Sigmoid colon (tissue), 7 donors: Measurements from ENCODE around the gene DRAXIN. TPM values are rescaled to one million over a fixed set of nuclear protein-coding genes. Genes with fewer than 3 reads are reported as not detected.
A peak's percentile ranks its signal among the peaks of the same experiment; 100 is the strongest.
"Not testable (repeated sequence)": the region's sequence is repeated elsewhere in the genome, so short reads cannot be mapped to it uniquely, and the experiment has no call there.

Experiments
- DNase-seq: peaks from one replicate; pipeline ENCODE4 v3.0.0-alpha.2; 2019
- H3K27ac ChIP-seq, 4 donors: fragments of 200-600 bp; sonication (generic); one replicate each; pipeline ENCODE4 v1.5.1; 2016 to 2019; ENCODE audit warnings: mild to moderate bottlenecking in 1 of 4
- H3K27me3 ChIP-seq, 3 donors: fragments of 200-600 bp; sonication (generic); one replicate each; pipeline ENCODE4 v1.5.1; 2019; ENCODE audit warnings: mild to moderate bottlenecking in 1 of 3
- H3K36me3 ChIP-seq, 4 donors: fragments of 200-600 bp; sonication (generic); one replicate each; pipeline ENCODE4 v1.5.1; 2016 to 2019
- H3K4me1 ChIP-seq, 4 donors: fragments of 200-600 bp; sonication (generic); one replicate each; pipeline ENCODE4 v1.5.1; 2017 to 2019
- H3K4me3 ChIP-seq, 4 donors: fragments of 200-600 bp; sonication (generic); one replicate each; pipeline ENCODE4 v1.5.1; 2017 to 2019; ENCODE audit warnings: mild to moderate bottlenecking in 2 of 4, moderate library complexity in 1 of 4
- H3K9me3 ChIP-seq, 4 donors: fragments of 200-600 bp in 3 of 4; sonication (generic) in 3 of 4; one replicate each; pipeline versions ENCODE4 v1.5.1 to v1.6.1; 2013 to 2019
- CTCF ChIP-seq, 4 experiments: fragments of 450-650 bp in 3 of 4; fragments of 200-600 bp in 1 of 4; IDR thresholded peaks; one replicate each; pipeline ENCODE4 v1.5.1; 2016 to 2019; ENCODE audit warnings: antibody characterized with exemption in 4 of 4, mild to moderate bottlenecking in 3 of 4, moderate library complexity in 2 of 4
- EP300 ChIP-seq, 4 donors: sonication (generic); formaldehyde crosslinking; IDR thresholded peaks; one replicate each; pipeline ENCODE4 v1.6.1; 2017; ENCODE audit warnings: antibody characterized with exemption in 4 of 4
- POLR2A ChIP-seq, 2 donors: fragments of 450-650 bp; IDR thresholded peaks; one replicate each; pipeline ENCODE4 v1.6.1; 2016; ENCODE audit warnings: antibody characterized with exemption in 2 of 2, mild to moderate bottlenecking in 2 of 2, moderate library complexity in 2 of 2
- POLR2AphosphoS5 ChIP-seq, 4 donors: sonication (generic); formaldehyde crosslinking; IDR thresholded peaks; one replicate each; pipeline ENCODE4 v1.6.1; 2017; ENCODE audit warnings: antibody characterized with exemption in 4 of 4
- WGBS, 2 donors: extraction: QIAGEN DNeasy Blood & Tissue Kit; methylation state at CpG; one replicate each; pipeline ENCODE4 v1.1.7; 2013; 5-methylcytosine and 5-hydroxymethylcytosine counted together
- intact Hi-C: fragments of 100-400 bp; cut with DNase I; formaldehyde crosslinking; loops from one replicate; pipeline ENCODE4 v1.15.1; 2023
- polyA plus RNA-seq, 3 donors: library from polyadenylated mRNA; stranded (reverse); fragments of 200-250 nt; gene quantifications; one replicate each; pipeline ENCODE4 v1.2.3, GENCODE V29; 2013
- total RNA-seq, 4 donors: library from RNA; depleted of rRNA; stranded (reverse); fragments of >200 nt; gene quantifications; one replicate each; pipeline ENCODE4 v1.1.0, GENCODE V29; 2016
- donor health status: healthy with polysubstance abuse.
- donor health status: Bipolar disorder and iron deficiency.
- donor health status: healthy.

DRAXIN gene
- total RNA-seq (under 1 TPM in 2 of 4 donors, not detected in 2; 0.28 to 0.36 TPM), polyA plus RNA-seq (under 1 TPM in 1 of 3 donors, not detected in 2; 0.13 TPM)

- H3K27ac ChIP-seq: no peak within 1 kb of the TSS
- H3K9me3 ChIP-seq: no peaks in the 10 kb centered on the region
- no peak for DNase-seq
- intact Hi-C loops: no loop called here
- peaks cover 20 to 79% (median 39%) of the 10 kb centered on the region in 3 donors for H3K27me3 ChIP-seq
- WGBS, 2 donors: 1% methylated on average over 78 of the region's 78 CpGs
- TF ChIP-seq POLR2AphosphoS5 (IDR thresholded peaks at IDR 0.05): no peak
- no peak for TF ChIP-seq CTCF (IDR thresholded peaks at IDR 0.05)
- TF ChIP-seq POLR2A (IDR thresholded peaks at IDR 0.05): no peak
- H3K4me1 ChIP-seq: peaks cover 0 to 19% (median 17%) of the 10 kb centered on the region in 4 donors
- H3K36me3 ChIP-seq: no peaks in the 10 kb centered on the region
- peak within 1 kb of the TSS in 2 of 4 donors; percentile 19 to 31 for H3K4me3 ChIP-seq
Measured at GRCh38 chr1:11691302-11691914, at the start of gene DRAXIN. Gene DRAXIN, plus strand, starts transcription at chr1:11691710. Its CDS starts 14,549 bp downstream, at chr1:11706259.

- Histone ChIP-seq H3K36me3 (no peaks in the 10 kb centered on the region), H3K27me3 (peaks cover 0 to 23% (median 7%) of the 10 kb centered on the region in 3 donors), H3K4me1 (no peaks in the 10 kb centered on the region), H3K27ac (no peak overlapping the region), H3K9me3 (no peaks in the 10 kb centered on the region), H3K4me3 (no peak overlapping the region)
- 46 to 66% methylated on average over 5 of the region's 5 CpGs for WGBS, 2 donors
- TF ChIP-seq CTCF (IDR thresholded peaks at IDR 0.05) (no peak), POLR2A (IDR thresholded peaks at IDR 0.05) (no peak), EP300 (IDR thresholded peaks at IDR 0.05) (no peak), POLR2AphosphoS5 (IDR thresholded peaks at IDR 0.05) (no peak)
- no peak for DNase-seq
- intact Hi-C loops: loop anchor here (1.0 to 5.0 kb wide), 3 partner anchors 305 to 603 kb away; no protein-coding TSS in a partner anchor
Measured at GRCh38 chr1:11641776-11642305, 49.7 kb upstream of the DRAXIN start.

GRCh38 chr1:11642418-11643017, 49.0 kb upstream of the DRAXIN start:
- H3K27ac ChIP-seq, H3K36me3 ChIP-seq, H3K4me3 ChIP-seq, H3K9me3 ChIP-seq, H3K4me1 ChIP-seq: not testable (repeated sequence)
- intact Hi-C loops: loop anchor here (1.0 to 5.0 kb wide), 3 partner anchors 305 to 604 kb away; no protein-coding TSS in a partner anchor
- peak; percentile 79 for DNase-seq
- TF ChIP-seq CTCF (IDR thresholded peaks at IDR 0.05): peak; percentile 85 to 97 (median 94)
- 45 to 54% methylated on average over 18 of the region's 18 CpGs for WGBS, 2 donors
- H3K27me3 ChIP-seq: peaks cover 0 to 20% (median 9%) of the 10 kb centered on the region in 3 donors

GRCh38 chr1:11643782-11644181, 47.7 kb upstream of the DRAXIN start:
- whole genome bisulfite sequencing, 2 donors: 39 to 65% methylated on average over 5 of the region's 5 CpGs
- Histone ChIP-seq H3K4me1 (peaks cover 0 to 11% (median 8%) of the 10 kb centered on the region in 4 donors), H3K27ac (no peak overlapping the region), H3K9me3 (no peaks in the 10 kb centered on the region), H3K27me3 (peaks cover 0 to 20% (median 18%) of the 10 kb centered on the region in 3 donors), H3K36me3 (no peaks in the 10 kb centered on the region), H3K4me3 (no peak overlapping the region)
- intact Hi-C loops: loop anchor here (2.0 to 5.0 kb wide), 2 partner anchors 306 to 605 kb away; no protein-coding TSS in a partner anchor
- TF ChIP-seq POLR2A (IDR thresholded peaks at IDR 0.05): no peak
- TF ChIP-seq POLR2AphosphoS5 (IDR thresholded peaks at IDR 0.05): no peak
- no peak for TF ChIP-seq EP300 (IDR thresholded peaks at IDR 0.05)
- no peak for TF ChIP-seq CTCF (IDR thresholded peaks at IDR 0.05)
- no peak for DNase-seq
